CD14-positive monocyte (primary cell): ENCODE measurements around the gene SNRNP27. TPM values are rescaled to one million over a fixed set of nuclear protein-coding genes. Genes with fewer than 3 reads are reported as not detected.

Experiments used
- DNase-seq, 3 donors: peaks; one replicate each; pipeline ENCODE4 v3.0.0-alpha.2; 2011 to 2022
- H2AFZ ChIP-seq: 2 replicates; pipeline ENCODE4 v1.6.0; 2012; ENCODE audit warnings: mild to moderate bottlenecking, low read depth, low read length, inconsistent platforms; ENCODE audit not compliant: insufficient read depth, poor library complexity, severe bottlenecking
- H3K27ac ChIP-seq, 2 donors: 1 replicate in 1 of 2; 2 replicates in 1 of 2; pipeline ENCODE4 v1.5.1; 2012 to 2013; ENCODE audit warnings: low read length in 2 of 2, control low read depth in 1 of 2, inconsistent platforms in 1 of 2, low read depth in 1 of 2, mild to moderate bottlenecking in 1 of 2
- H3K27me3 ChIP-seq, 2 donors: one replicate each; pipeline versions ENCODE4 v1.6.0 to v1.6.1; 2011 to 2013; ENCODE audit warnings: low read length in 2 of 2; ENCODE audit not compliant: control insufficient read depth in 2 of 2, insufficient read depth in 2 of 2
- H3K36me3 ChIP-seq, 2 donors: replicated peaks in 1 of 2; 1 replicate in 1 of 2; 2 replicates in 1 of 2; pipeline versions ENCODE4 v1.5.1 to v1.6.1; 2012 to 2013; ENCODE audit warnings: low read length in 2 of 2, control low read depth in 1 of 2, inconsistent platforms in 1 of 2, mild to moderate bottlenecking in 1 of 2; ENCODE audit not compliant: insufficient read depth in 2 of 2, control insufficient read depth in 1 of 2
- H3K4me1 ChIP-seq, 2 donors: 1 replicate in 1 of 2; 2 replicates in 1 of 2; pipeline versions ENCODE4 v1.5.1 to v1.6.1; 2012 to 2013; ENCODE audit warnings: low read length in 2 of 2, control low read depth in 1 of 2, inconsistent platforms in 1 of 2, mild to moderate bottlenecking in 1 of 2, moderate library complexity in 1 of 2; ENCODE audit not compliant: insufficient read depth in 2 of 2, control insufficient read depth in 1 of 2
- H3K4me2 ChIP-seq: replicated peaks from 2 replicates; pipeline ENCODE3; 2012; ENCODE audit warnings: low read length, moderate library complexity, mild to moderate bottlenecking; ENCODE audit not compliant: poor library complexity, severe bottlenecking; ENCODE audit errors: extremely low read depth
- H3K4me3 ChIP-seq, 3 experiments: fragments of 200-600 bp in 1 of 3; sonication (generic) in 1 of 3; replicated peaks in 1 of 3; 1 replicate in 2 of 3; 2 replicates in 1 of 3; pipeline ENCODE4 v1.5.1; 2011 to 2013; ENCODE audit warnings: low read length in 3 of 3, mild to moderate bottlenecking in 3 of 3, control low read depth in 2 of 3, low read depth in 2 of 3, inconsistent platforms in 1 of 3, moderate library complexity in 1 of 3
- H3K79me2 ChIP-seq: 2 replicates; pipeline ENCODE4 v1.6.0; 2012; ENCODE audit warnings: mild to moderate bottlenecking, control low read depth, inconsistent platforms, low read length, moderate library complexity; ENCODE audit not compliant: insufficient read depth
- H3K9ac ChIP-seq: 2 replicates; pipeline ENCODE4 v1.6.0; 2017; ENCODE audit warnings: low read length, mild to moderate bottlenecking; ENCODE audit not compliant: insufficient read depth, poor library complexity, severe bottlenecking
- H3K9me3 ChIP-seq, 2 donors: replicated peaks in 1 of 2; 1 replicate in 1 of 2; 2 replicates in 1 of 2; pipeline versions ENCODE4 v1.5.1 to v1.6.1; 2012 to 2013; ENCODE audit warnings: low read length in 2 of 2, control low read depth in 1 of 2; ENCODE audit not compliant: control insufficient read depth in 1 of 2, insufficient read depth in 1 of 2
- H4K20me1 ChIP-seq: 2 replicates; pipeline ENCODE4 v1.6.0; 2012; ENCODE audit warnings: mild to moderate bottlenecking, low read length, control low read depth, moderate library complexity; ENCODE audit not compliant: insufficient read depth
- H3K27ac Mint-ChIP-seq, 7 donors: one replicate each; pipeline ENCODE4 v1.8.0; 2020; ENCODE audit warnings: mild to moderate bottlenecking in 7 of 7, mixed read lengths in 7 of 7, moderate library complexity in 6 of 7, inconsistent platforms in 2 of 7
- H3K27me3 Mint-ChIP-seq, 3 donors: one replicate each; pipeline ENCODE4 v1.8.0; 2021 to 2022; ENCODE audit warnings: low read depth in 3 of 3, mild to moderate bottlenecking in 3 of 3, mixed read lengths in 3 of 3, moderate library complexity in 3 of 3, inconsistent platforms in 1 of 3
- H3K36me3 Mint-ChIP-seq, 2 donors: one replicate each; pipeline ENCODE4 v1.8.0; 2020; ENCODE audit warnings: mixed read lengths in 2 of 2, inconsistent platforms in 1 of 2, mild to moderate bottlenecking in 1 of 2
- H3K4me1 Mint-ChIP-seq: one replicate; pipeline ENCODE4 v1.8.0; 2020; ENCODE audit warnings: mild to moderate bottlenecking, mixed read lengths
- H3K4me3 Mint-ChIP-seq, 2 donors: one replicate each; pipeline ENCODE4 v1.8.0; 2020; ENCODE audit warnings: mild to moderate bottlenecking in 2 of 2, mixed read lengths in 2 of 2, moderate library complexity in 1 of 2
- H3K9me3 Mint-ChIP-seq, 7 donors: one replicate each; pipeline ENCODE4 v1.8.0; 2020 to 2022; ENCODE audit warnings: mixed read lengths in 7 of 7, mild to moderate bottlenecking in 6 of 7, moderate library complexity in 6 of 7, inconsistent platforms in 2 of 7
- CTCF ChIP-seq: fragments of 200-600 bp; IDR thresholded peaks from one replicate; pipeline ENCODE4 v1.8.0; 2022; ENCODE audit warnings: antibody characterized with exemption, mild to moderate bottlenecking
- WGBS: methylation state at CpG from one replicate; pipeline ENCODE4 v1.1.5; 2013; ENCODE audit warnings: missing lambda C conversion rate; ENCODE audit not compliant: insufficient coverage; 5-methylcytosine and 5-hydroxymethylcytosine counted together
- intact Hi-C, 2 donors: fragments of 100-400 bp; cut with micrococcal nuclease; formaldehyde crosslinking; loops; one replicate each; pipeline versions ENCODE4 v1.15.0 to v1.15.1; 2023
- polyA plus RNA-seq, 3 donors: library from polyadenylated mRNA; depleted of rRNA in 1 of 3; unstranded in 2 of 3; stranded (reverse) in 1 of 3; fragments of 300-500 nt in 2 of 3; fragments of >200 nt in 1 of 3; fragmentation: Illumina TruSeq in 2 of 3; gene quantifications; 1 replicate in 2 of 3; 2 replicates in 1 of 3; pipeline ENCODE4 v1.2.3, GENCODE V29; 2012 to 2021

Gene SNRNP27
- polyA plus RNA-seq, 3 donors = 15.6 to 54.8 (median 47.4) TPM

- H3K27ac Mint-ChIP-seq = peak overlapping the region; percentile 89 to 94 (median 91)
- peak overlapping the region; percentile 86 to 90 for H3K4me3 Mint-ChIP-seq
- H3K9me3 Mint-ChIP-seq = peaks cover 0 to 2% (median 0%) of the 10 kb centered on the region in 7 donors
- Histone ChIP-seq H4K20me1 (peaks cover 35% of the 10 kb centered on the region), H3K4me2 (peak overlapping the region; percentile 77), H3K27ac (peak overlapping the region in 1 of 2 donors; percentile 90), H2AFZ (no peak overlapping the region), H3K9ac (peak overlapping the region; percentile 57), H3K9me3 (no peaks in the 10 kb centered on the region), H3K36me3 (peaks cover 41 to 53% of the 10 kb centered on the region in 2 donors), H3K79me2 (peaks cover 84% of the 10 kb centered on the region), H3K4me1 (peaks cover 37 to 51% of the 10 kb centered on the region in 2 donors), H3K27me3 (no peaks in the 10 kb centered on the region), H3K4me3 (peak overlapping the region; percentile 85 to 98 (median 88))
- H3K36me3 Mint-ChIP-seq = peaks cover 53 to 64% of the 10 kb centered on the region in 2 donors
- WGBS = 10% methylated on average over 2 of the region's 3 CpGs
- H3K4me1 Mint-ChIP-seq = peaks cover 30% of the 10 kb centered on the region
- DNase-seq = peak; percentile 68 to 90 (median 89)
- no peak for TF ChIP-seq CTCF
- intact Hi-C loops = loop anchor here (2.0 to 5.0 kb wide), 2 partner anchors 15 to 169 kb away; partner anchors contain the start of gene PCBP1 (in 1 of the 2)
- peaks cover 0 to 2% (median 0%) of the 10 kb centered on the region in 3 donors for H3K27me3 Mint-ChIP-seq
Observed at GRCh38 chr2:69917852-69918251, 24.1 kb downstream of the SNRNP27 start.

- Histone ChIP-seq H3K27me3 (no peaks in the 10 kb centered on the region), H3K4me3 (peak overlapping the region; percentile 25 to 98 (median 85)), H3K36me3 (peaks cover 44 to 59% of the 10 kb centered on the region in 2 donors), H3K27ac (peak overlapping the region in 1 of 2 donors; percentile 90), H4K20me1 (peaks cover 35% of the 10 kb centered on the region), H3K79me2 (peaks cover 87% of the 10 kb centered on the region), H3K9ac (peak overlapping the region; percentile 57), H3K4me1 (peaks cover 39 to 46% of the 10 kb centered on the region in 2 donors), H2AFZ (no peak overlapping the region), H3K9me3 (no peaks in the 10 kb centered on the region), H3K4me2 (peak overlapping the region; percentile 77)
- peaks cover 33% of the 10 kb centered on the region for H3K4me1 Mint-ChIP-seq
- H3K36me3 Mint-ChIP-seq = peaks cover 56 to 69% of the 10 kb centered on the region in 2 donors
- peak overlapping the region; percentile 89 to 94 (median 91) for H3K27ac Mint-ChIP-seq
- DNase-seq = peak; percentile 45 to 75 (median 69)
- H3K9me3 Mint-ChIP-seq = peaks cover 0 to 2% (median 0%) of the 10 kb centered on the region in 7 donors
- peaks cover 0 to 2% (median 0%) of the 10 kb centered on the region in 3 donors for H3K27me3 Mint-ChIP-seq
- no peak for TF ChIP-seq CTCF
- intact Hi-C loops = loop anchor here in 1 of 2 donors (5.0 kb wide), 1 partner anchor 169 kb away; the partner anchor contains the start of gene PCBP1
- peak overlapping the region; percentile 59 to 90 for H3K4me3 Mint-ChIP-seq
- whole genome bisulfite sequencing = no CpG with 5 or more reads among the region's 3 CpGs
Observed at GRCh38 chr2:69918401-69918800, 24.6 kb downstream of the SNRNP27 start.
